Central memory CD4-positive, alpha-beta T cell (primary cell): Measurements from ENCODE around the gene ORC1.

Source experiments
- DNase-seq: peaks from one replicate; pipeline ENCODE4 v3.0.0; 2022
- total RNA-seq, 3 experiments: gene quantifications; one replicate each; lab custom pipeline; 2026; lab: John Stamatoyannopoulos, UW

ORC1 gene
- total RNA-seq = 3.3 to 55.5 (median 3.3) reads per million in 3 experiments

GRCh38 chr1:52404116-52404974 is at the start of gene ORC1, which contains the start of gene PRPF38A:
TSS of gene ORC1 (minus strand) at chr1:52404423. CDS start at chr1:52402223, 2,200 bp downstream.
TSS of gene PRPF38A (plus strand) at chr1:52404602. CDS start at chr1:52404750, 148 bp downstream.
- peak; percentile 96 for DNase-seq

- no peak for DNase-seq
Measured at GRCh38 chr1:52444463-52444862, 40.2 kb upstream of the ORC1 start.

GRCh38 chr1:52439976-52440375 is 35.8 kb upstream of the ORC1 start:
- DNase-seq = no peak

GRCh38 chr1:52436817-52437216 is 32.6 kb upstream of the ORC1 start:
- DNase-seq = no peak

DNA sequence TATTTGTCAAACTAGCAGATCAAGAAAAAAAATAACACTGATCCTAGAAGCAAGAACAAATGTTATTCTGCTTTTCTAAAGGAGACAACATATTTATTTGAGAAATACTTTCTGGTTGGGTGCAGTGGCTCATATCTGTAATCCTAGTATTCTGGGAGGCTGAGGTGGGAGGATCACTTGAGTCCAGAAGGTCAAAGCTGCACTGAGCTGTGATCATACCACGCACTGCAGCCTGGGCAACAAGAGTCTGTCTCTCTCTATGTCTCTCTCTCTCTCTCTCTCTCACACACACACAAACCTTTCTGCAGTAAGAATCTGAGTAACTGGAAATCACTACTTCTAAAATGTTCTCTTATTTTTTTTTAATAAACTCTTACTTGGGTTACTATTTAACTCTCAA is 31.4 kb upstream of the ORC1 start:
- no peak for DNase-seq

GRCh38 chr1:52435211-52435610 is 31.0 kb upstream of the ORC1 start:
- DNase-seq = no peak

DNA sequence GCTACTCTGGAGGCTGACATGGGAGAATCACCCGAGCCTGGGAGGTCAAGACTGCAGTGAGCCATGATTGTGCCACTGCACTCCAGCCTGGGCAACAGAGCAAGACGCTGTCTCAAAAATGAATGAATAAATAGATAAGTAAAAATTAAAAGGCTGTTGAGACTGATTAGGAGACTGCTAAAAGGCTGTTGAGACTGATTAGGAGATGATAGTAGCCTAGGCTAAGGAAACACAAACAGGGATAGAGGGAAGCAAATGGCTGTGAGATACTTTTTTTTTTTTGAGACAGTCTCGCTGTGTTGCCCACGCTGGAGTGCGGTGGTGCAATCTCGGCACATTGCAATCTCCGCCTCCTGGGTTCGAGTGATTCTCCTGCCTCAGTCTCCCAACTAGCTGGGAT is 28.6 kb upstream of the ORC1 start:
- no peak for DNase-seq

- DNase-seq = no peak
Measured at GRCh38 chr1:52427152-52427551, 22.9 kb upstream of the ORC1 start.

GRCh38 chr1:52426371-52426770 is 22.1 kb upstream of the ORC1 start:
- DNase-seq = no peak

- DNase-seq = peak; percentile 31
Measured at GRCh38 chr1:52424813-52425212, 20.6 kb upstream of the ORC1 start.

GRCh38 chr1:52424231-52424636 is 20.0 kb upstream of the ORC1 start:
- DNase-seq = peak; percentile 74

DNA sequence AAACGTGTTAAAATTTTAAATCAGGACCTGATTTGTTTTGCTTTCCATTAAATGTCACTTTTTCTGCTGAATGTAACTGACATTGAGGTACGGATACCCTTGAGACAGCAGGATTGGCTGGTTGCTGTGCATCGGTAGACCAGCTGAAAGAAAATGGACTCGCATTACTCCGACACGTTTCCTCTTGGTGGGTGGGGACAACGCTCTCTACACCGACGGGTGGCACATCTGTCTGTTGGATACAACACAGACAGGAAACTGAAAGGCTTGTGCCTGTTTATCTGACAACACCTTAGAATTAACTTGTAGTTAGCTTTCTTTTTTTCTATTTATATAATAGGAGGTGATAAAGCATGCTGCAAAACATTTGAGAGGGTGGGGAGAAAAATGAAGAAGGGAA is 19.5 kb upstream of the ORC1 start:
- DNase-seq = peak; percentile 84

DNA sequence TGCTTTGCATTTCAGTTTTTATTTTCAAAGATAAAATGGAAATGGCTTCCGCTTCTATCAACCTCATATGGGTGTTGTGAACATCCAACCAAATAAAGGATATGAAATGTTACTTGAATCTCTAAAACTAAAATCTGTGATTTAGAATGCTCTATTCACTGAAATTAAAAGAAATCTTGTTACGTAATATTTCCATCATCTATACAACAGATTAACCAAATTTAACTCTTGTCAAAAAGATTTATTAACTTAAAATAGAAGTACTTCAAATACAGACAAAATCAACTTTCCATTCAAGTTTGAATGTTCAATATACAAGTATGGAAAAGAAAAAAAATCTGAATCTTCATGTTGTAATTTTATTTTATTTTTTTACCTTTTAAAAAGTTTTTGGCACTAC is 18.8 kb upstream of the ORC1 start:
- DNase-seq = no peak

- DNase-seq = no peak
Measured at GRCh38 chr1:52420713-52421112, 16.5 kb upstream of the ORC1 start.

- DNase-seq = no peak
Measured at GRCh38 chr1:52416811-52417210, 12.6 kb upstream of the ORC1 start.

DNA sequence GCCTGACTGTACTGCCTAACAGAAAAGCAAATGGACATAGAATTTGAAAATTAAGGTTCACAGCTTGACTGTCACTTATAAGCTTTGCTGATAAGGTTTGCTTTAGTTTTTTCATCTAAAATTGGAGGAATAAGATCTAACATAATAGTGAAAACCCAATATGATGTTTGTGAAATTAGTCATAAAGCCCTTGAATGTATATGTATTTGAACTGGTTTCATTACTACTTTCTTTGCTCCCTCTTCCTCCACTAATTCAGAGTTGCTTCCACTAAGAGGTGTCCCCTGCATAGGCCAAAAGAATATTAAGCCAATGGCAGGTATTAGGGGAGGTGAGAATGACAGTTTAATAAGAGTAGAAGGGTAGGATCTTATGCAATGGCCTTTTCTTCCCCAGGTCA is 10.7 kb upstream of the ORC1 start:
- DNase-seq = no peak

GRCh38 chr1:52413410-52413989 is 9.3 kb upstream of the ORC1 start:
- DNase-seq = no peak

GRCh38 chr1:52404975-52405338 is 734 bp upstream of the ORC1 start:
- no peak for DNase-seq

GRCh38 chr1:52403566-52404115 is 582 bp downstream of the ORC1 start:
- DNase-seq = peak; percentile 62

DNA sequence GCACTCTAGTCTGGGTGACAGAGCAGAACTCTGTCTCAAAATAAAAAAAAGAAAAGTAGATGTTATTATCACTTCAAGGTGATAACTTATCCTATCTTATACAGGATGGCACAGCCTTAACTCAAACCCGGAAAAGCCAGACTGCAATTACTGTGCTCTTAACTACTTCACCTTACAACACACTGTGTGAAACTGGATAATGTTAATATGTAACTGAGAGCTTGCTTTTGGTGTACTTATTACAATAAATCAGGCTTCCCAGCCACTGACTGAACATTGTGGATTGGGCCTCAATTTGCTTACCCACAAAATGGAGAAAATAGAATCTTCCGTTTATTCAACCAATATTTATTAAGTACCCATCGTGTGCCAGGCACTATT is 1.4 kb downstream of the ORC1 start:
- DNase-seq = no peak

DNA sequence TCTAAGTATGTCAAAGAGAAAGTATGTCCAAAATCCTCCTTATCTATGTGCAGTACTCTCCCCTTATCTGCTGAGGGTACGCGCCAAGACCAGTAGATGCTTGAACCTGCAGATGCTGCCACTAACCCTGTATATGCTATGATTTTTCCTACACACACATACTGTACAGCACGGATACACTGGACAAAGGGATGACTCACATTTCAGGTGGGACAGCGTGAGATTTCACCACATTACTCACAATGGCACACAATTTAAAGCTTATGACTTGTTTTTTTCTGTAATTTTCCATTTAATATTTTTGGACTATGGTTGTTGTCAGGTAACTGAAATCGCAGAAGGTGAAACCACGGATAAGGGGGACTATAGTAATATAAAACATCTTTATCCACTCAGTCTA is 4.1 kb downstream of the ORC1 start:
- no peak for DNase-seq

DNA sequence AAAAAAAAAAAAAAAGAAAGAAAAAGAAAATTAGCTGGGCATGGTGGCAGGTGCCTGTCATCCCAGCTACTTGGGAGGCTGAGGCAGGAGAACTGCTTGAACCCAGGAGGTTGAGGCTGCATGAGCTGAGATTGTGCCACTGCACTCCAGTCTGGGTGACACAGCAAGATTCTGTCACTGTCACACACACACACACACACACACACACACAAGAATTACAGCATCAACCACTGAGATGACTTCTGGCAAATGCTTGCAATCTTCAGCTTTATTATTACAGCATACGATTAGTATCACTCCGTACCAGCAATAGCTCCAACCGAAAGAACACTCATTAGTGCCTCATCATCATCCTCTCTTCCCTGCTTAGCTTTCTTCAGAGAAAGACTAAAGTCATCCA is 4.6 kb downstream of the ORC1 start:
- no peak for DNase-seq

- DNase-seq = no peak
Measured at GRCh38 chr1:52393174-52393573, 11.0 kb downstream of the ORC1 start.

- DNase-seq = no peak
Measured at GRCh38 chr1:52386458-52386857, 17.8 kb downstream of the ORC1 start.
